Stimulated activated CD4-positive, alpha-beta T cell treated with anti-CD3 and anti-CD28 coated beads, Interleukin-12 subunit alpha, Interleukin-12 subunit beta, amount 100 ng/mL, for 4 hours (primary cell): Measurements from ENCODE around the gene FNDC5.

ENCODE experiments used
- DNase-seq: peaks from one replicate; pipeline ENCODE4 v3.0.0-alpha.2; 2020

Gene FNDC5

DNA sequence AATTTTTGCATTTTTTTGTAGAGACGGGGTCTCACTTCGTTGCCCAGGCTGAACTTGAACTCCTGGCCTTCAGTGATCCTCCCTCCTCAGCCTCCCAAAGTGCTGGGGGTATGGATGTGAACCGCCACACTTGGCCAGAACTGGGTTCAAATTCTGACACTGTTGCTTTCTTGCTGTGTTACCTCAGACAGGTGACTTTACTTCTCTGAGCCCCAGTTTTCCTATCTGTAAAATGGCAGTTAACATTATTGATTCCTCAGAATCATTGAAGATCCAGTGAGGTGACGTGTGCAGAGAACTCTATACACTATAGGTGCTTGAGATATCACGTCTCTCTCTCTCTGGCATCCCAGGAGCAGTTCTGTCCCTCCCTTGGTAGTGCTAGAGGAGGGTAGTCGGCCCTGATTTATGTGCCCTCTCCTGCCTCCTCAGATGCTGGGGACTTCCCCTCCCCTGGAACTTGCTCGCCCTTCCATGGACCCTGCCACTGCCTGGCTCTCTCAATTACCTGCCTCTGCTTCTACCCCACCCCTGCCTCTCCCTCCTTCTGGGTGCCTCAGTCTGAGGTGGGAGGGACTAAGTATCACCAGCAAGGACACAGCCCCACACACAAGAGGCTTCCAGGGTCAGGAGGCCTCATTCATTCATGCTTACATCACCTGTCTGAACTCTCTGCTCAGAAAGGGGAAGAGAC is 12.8 kb upstream of the FNDC5 start:
- DNase-seq = no peak

DNA sequence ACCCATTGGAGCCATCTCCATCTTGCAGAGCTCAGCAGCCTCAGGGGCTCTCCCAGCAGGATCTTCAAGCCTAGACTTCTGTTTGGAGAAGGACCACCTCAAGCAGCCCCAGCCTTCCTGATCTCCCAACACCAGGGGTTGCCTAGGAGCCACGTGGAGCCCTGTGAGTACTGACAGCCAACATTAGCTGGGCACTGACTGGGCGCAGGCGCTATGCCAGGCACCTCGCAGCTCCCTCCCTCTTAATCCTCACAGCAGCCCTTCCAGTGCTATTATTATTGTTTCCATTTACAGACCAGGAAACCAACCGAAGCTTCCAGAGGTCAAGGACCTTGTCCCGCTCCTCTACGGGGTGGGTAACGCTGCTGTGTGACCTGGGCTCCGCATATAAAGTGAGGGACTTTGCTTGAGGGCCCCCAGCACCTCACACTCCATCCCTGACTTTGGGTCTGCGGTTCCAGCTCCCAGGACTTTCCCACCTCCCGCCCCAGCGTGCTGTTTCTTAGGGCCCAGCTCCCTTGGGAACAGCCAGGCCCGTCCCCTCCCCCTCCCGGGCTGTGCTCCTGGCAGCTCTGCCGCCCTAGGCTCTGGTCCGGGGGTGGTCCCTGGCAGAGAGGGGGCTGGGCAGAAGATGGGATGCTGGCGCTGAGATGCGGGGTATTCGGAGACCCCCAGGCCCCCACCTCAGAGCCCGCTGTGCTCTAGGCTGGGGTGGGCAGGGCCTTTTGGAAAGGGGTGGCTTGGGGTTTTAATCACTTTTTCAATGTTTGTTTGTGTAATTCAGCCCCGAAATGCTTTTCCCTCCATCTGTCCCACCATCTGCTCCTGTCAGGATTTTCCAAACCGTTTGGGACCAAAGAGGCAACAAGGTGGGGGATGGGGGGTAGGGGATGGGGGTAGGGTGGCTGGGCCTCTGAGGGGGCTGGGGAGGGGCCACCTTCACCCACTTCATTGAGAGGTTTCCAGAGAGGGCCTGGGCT is 11.4 kb upstream of the FNDC5 start:
- DNase-seq = no peak

DNA sequence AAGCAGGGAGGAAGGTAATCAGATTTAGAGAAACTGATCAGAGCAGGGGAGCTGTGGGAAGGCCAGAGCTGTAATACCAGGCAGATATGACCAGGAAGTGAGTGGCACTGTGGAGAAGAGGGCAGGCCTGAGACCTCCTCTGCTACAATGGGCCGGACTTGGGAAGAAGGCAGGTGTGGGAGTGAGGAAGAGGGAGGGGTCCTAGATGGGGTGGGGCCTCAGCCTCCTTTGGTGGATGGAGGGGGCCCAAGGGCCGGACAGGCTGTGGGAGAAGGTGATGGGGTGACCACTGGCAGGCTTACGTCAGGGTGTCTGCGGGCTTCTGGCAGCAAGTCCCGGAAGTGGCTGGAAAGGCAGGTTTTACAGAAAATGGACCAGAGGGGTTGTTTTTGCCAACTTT is 10.6 kb upstream of the FNDC5 start:
- no peak for DNase-seq

DNA sequence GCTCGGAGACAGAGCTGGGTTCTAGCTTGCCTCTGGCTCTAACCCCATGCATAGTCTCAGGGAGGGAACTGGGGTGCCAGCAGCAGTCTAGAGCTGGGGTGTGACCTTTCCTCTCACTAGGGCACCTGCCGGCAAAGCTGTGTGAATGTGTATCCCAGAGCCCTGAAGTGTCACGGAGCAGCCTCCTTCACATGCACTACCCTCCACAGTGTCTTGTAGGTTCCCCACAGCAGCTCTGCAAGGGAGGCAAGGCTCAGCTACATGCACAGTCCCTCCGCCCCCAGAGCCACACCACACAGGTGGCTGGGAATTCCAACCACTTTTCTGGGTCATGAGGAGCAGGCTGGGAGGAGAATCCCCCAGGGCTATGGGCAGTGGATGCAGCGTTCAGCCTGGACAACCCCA is 7.9 kb upstream of the FNDC5 start:
- DNase-seq = no peak

DNA sequence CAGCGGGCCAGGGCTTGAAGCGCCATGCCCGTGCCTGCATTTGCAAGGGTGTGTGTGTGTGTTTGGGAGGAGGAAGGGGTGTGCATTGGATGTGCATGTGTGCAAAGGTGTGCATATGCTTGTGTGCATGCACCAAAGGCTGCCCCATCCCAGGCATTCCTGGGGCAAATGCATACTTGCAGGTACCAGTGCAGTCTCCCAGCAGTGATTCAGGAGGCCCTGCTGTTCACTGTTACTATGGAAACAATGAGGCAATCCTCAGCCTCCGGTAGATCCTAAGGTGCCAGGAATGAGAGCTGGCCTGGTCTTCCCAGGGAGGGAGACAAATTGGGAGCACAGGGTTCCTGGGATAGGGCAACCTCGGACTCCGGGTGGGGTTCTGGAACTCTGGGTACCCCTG is 7.5 kb upstream of the FNDC5 start:
- DNase-seq = no peak

DNA sequence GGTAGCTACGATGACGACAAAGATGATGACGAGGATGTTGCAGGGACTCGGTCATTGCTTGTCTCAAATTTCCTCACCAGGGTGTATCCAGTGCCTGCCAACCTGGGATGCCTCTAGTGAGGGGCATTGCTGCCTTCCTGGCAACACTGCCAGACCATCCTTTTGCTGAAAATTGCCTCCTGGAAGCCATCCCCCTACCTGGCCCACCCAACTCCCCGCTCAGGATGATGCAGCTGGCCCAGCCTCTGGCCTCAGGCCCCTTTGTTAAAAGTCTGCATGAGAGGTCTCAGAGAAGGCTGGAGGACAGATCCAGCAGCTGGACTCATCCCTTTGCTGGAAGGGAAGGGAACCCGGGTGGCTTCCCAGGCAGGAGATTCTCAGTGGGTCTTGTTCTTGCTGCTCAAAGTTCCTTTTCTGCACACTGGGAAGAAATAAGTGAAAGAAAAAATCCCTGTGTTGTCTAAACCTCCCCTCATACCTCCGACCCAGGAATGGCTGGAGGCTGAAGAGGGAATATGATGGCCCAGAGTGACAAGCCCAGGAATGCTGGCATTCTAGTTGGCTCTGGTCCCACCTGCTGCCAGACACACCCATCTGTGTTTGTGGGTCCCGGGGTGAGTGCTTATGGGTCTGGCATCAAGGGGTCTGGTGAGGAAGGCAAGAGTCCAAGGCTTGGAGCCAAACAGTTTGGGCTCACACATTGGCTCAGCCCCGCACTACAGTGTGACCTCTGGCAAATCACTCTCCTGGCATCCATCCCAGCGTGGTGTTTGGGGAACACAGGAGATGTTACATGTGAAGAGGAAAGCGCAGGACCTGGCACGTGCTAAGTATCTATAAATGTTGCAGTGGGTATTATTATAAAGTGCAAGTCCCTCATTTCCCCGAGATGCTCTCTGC is 6.7 kb upstream of the FNDC5 start:
- DNase-seq = no peak

DNA sequence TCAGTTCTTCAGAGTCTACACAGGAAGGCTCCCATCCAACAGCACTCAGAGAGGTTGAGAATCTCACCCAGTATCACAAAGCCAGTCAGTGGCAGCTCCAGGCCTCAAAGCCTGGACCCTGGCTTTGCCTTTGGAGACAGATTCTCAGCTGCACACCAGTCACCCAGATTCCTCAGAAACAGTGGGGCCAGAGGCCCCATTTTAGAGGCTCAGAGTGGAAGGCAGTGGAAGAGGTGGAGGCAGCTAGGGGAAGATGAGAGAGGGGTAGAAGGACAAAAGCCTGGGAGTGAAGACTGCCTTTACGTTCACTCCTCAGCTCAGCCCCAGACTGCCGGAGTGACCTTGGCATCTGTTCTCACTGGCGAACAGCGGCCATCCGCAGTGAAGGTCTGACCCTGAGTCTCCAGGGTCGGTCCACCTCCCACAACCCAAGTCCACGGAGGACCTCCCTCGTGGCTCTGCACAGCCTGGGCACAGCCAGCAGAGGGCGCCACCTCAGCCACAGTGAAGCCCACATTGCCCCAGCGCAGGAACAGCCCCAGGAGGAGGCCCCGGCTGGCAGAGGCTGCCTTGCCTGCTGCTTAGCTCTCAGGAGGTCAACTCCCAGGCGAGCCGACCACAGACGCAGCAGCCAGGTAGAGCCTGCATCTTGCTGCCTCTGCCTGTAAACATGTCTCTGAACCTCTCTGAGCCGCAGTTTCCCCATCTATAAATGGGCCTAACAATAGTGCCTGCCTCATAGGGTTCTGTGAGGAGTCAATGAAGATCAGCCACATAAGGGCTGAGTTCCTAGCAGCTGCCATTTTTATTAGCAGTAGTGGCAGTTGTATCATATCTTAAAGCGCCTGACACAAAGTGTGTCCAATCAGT is 5.9 kb upstream of the FNDC5 start:
- DNase-seq = no peak

DNA sequence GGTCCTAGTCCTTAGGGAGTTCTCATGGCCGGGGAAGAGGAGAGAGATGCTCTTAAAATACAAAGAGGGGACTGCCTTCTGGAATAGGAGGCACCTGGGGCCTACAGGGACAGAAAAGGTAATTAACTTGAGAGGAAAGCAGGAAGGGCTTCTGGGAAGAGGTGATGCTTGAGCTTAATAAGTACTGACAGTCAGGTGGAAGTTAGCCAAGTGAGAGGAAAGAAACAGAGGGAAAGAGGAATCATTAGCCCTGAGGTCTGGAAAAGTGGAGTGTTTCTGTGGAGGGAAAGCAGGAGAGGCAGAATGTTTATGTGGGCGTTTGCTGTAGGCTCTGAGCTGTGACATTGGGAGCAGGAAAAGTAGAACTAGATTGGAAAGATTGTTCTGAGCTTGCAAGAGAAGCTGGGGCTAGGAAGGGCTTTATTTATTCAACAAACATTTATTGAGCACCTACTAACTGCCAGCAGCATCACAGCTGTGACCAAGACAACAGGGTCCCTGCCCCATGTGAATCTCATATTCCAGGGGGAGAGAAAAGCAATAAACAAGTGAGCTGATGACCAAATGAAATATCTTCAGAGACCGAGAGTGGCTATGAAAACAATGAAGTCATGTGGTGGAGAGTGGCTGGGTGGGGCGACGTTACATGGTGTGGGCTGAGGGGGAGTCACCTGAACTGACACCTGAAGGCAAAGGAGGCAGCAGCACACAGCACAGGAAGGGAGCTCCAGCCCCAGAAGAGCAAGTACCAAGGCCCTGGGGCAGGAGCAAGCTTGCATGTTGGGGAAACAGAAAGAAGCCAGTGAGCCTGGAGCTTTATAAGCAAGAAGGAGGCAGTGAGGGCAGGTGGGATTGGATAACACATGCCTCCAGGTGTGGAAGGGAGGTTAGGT is 4.4 kb upstream of the FNDC5 start:
- no peak for DNase-seq

DNA sequence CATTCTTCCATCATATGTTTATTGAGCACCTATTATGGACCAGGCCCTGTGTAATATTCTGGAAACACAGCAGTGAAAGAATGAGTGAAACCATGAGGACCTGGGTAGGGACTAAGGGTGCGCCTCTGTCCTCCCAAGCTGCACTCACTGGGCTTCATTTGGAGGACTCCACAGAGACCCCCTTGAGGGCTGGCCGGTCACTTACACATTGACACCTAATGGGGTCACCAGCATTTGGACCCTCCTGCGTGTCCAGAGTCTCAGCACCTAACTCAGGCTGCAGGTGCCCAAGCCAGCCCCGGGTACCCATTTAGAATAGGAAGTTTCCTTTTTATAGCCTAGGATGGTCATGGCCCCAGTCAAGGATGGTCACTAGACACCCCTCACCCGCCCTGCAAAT is 2.8 kb upstream of the FNDC5 start:
- DNase-seq = no peak

DNA sequence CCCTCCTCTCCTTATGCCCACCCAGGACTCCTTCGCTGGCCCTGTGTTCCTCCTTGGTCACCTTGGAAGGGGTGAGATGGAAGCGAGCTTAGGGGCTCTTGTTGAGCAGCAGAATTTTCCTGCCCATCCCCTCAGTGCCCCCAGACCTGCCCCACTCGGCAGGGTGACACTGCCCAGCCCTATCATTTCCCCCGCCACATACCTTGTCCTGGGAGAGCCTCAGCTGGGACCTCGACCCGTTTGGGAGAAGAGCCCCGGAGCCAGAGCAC is 1.4 kb upstream of the FNDC5 start:
- no peak for DNase-seq

DNA sequence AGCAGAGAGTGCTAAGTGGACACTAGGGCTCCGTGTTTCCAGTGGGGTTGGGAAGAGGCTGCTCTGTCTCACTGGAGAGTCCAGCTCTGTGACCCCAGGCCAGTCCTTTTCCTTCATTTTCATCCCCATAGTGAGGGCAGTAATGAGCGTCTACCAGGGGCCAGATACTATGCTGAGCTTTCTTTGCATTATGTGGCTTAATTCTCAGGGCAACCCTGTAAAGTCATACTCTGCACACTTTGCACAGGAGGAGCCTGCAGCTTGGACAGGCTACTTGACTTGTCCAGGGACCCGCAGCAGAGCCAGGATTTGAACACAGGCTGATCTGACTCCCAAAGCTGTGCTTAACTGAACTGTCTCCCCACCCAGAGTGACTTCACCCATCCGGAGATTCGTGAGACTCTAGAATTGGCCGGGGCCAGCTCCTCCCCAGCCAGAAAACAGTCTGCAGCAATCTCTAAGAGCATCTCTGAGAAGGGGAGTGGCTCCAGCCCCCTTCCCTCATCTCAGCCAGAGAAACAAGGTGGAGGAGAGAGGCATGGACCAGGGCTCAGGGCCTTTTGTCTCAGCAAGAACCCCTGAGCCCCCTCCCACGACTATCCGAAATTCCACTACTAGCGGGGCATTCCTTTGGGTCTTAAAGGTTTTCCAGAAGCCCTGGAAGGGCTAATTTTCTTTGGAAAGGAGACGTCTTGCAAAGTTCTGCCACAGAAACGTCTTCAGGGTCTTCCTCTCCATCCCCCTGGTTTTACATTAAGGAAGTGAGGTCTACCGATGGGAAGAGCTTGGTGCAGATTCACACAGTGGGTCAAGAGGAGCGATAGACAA is 866 bp upstream of the FNDC5 start:
- DNase-seq = no peak

DNA sequence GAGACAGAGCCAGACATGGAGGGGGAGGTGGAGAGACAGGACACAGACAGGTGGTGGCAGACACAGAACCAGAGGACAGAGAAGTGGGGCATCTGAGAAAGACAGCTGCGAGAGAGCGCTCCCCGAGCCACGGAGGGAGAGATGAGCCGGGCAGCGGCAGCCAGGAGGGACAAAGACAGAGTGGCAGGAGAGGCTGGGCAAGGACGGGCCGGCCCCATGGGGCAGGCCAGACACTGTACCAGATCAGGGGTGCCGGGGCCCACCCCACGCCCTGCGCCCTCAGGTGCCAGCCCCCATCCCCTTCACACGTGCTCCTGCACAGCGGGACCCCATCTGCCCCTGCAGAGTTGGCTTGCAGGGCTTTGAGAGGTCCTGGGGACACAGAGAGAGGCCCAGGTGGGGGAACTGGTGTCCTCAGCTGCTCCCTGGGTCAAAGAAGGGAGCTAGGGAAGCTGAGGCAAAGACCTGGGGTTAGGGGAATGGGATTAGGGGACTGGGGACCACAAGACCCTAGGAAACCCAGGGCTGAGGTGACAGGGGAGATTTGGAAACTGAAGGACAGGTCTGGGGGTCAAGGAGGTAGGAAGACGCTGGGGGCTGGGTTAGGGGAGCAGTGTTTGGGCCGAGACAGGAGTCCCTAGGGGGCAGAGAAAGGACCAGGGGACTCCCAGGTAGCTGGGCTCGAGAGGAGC is 643 bp downstream of the FNDC5 start:
- DNase-seq = no peak

DNA sequence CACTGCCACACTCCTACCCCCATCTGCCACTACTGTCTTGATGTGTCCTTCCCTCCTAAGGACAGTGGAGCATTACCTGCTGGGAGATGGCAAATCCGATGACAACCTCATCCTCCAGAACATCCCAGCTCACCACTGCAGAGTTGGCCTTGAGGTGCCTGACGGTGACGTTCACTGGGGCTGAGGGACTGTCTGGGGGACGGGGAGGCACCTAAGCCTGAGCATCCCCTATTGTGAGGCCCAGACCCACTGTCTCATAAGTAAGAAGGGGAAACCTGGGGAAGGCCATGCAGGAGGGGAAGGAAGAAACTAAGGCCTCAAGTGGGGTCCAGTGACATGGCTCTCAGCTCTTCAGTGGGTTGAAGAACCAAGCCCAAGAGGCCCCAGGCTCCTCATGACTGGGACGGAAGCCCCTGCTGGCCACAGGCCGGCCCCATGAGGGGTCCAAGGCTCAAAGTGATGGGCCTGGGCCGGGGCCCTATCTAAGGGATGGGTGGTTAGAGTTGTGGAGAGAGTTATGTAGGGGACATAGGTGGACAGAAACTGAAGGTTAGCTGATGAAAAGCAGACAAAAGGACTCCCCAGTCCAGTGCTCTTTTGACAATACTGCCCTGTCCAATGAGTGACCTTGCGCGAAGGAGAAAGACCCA is 1.8 kb downstream of the FNDC5 start:
- DNase-seq = no peak

DNA sequence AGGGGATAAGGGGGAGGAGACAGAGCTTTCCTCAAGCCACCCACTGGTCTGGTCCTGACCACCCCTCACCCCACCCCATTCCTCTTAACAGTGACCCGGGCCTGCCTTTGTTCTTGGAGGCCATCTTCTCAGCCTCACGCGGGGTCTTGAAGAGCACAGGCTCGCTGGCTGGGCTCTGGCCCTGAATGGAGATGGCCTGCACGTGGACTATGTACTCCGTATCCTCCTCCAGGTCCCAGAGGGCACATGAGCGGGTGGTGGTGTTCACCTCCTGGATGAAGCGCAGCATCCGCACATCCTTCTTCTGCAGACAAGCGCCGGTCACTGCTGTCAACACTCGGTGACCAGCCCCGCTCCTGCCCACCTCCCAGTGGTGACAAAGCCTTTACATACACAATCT is 2.6 kb downstream of the FNDC5 start:
- no peak for DNase-seq

DNA sequence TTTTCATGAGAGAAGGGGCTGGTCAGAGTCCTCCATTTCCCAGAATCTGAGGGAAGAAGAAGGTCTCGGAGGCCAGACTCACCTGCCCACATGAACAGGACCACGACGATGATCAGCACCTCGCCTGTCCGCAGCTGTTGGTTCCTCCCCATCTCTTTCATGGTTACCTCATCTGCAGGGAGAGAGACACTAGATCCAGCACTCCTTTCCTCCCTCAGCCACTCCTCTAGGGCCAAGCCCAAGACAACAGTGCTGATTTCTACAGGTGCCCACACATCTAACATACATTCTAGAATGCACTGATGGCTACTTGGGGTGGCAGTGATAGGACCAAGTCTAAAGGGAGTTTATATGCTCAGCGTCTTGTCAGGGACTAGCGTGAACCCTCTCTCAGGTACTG is 3.0 kb downstream of the FNDC5 start:
- no peak for DNase-seq

DNA sequence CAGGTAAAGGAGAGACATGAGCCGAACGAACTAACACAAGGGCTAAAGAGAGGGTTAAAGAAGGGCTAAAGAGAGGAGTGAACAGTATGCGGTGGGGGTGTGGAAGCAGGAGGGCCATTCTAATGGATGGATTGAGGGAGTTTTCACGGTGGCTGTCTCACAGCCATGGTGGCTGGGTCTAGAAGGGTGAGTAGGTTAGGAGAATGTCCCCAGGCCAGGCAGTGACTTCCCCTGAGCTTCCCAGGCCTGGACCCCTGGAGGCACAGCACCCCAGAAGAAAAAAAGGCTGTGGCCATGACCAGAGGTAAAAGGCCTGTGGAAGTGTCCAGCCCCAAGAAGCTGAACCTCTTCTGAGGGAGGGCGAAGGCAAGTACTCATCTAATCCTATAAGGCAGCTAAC is 3.6 kb downstream of the FNDC5 start:
- no peak for DNase-seq

DNA sequence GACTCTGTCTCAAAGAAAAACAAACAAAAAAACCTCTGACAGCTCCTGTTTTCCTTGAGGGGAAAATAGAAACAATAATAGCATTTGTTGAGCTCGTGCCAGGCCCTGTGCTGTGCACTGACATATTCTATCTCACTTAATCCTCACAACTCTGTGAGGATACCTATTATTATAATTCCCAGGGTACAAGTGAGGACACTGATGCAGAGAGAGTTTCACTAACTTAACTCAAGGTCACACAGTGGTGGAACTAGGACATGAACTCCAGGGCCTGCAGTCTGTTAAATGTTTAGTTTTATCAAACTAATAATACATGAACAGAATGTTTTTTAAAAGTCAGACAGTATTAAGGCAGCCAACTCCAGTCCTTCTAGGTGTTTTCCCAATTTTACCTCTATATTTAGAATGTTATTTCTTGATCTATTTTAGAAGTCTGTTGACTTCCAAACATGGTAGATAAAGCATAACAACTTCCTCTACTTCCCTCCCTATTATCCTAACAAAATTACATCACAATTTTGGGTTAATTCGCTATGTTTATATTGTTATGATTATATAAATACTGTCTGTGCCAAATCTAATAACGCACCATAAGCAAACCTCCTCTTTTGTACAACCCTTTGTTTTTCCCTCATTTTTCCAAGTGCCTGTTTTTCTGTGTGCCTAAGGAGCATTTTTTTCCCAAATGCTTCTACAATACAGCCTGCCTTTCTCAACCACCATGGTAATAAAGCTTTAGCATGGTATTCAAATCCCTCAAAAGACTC is 4.9 kb downstream of the FNDC5 start:
- no peak for DNase-seq

DNA sequence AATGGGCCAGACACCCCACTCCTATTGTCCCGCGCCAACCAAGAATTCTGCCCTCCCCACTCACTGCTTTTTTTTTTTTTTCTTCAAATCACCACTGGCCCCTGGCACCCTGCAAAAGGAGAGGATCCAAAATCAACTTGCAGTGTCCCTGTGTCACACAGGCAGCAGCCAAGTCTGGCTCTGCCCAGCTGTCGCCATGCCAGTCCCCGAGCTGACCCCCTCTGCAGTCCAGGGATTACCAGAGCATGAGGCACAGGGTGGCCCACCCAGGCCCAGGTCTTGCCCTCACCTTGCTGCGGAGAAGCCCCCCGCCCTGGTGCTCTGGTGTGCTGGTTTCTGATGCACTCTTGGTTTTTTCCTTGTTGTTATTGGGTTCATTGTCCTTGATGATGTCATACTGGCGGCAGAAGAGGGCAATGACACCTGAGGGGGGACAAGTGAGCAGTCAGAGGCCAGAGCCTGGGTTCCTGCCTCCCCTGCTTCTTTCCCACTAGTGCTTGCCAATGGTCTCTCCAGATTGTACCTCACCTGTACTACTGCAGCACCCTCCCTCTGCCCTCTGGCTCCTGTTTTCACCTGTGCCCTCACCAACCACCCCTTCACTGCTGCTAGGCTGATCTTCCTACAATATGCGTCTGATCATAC is 6.2 kb downstream of the FNDC5 start:
- DNase-seq = no peak
